OCI-LY1 (cell line): ENCODE data around the gene SENP2.
"Not testable (repeated sequence)": the region's sequence is repeated elsewhere in the genome, so short reads cannot be mapped to it uniquely, and the experiment has no call there.

Experiments
- H2AFZ ChIP-seq: fragments of 200-600 bp; sonication (generic), shearing (Covaris generic); 2 replicates; pipeline ENCODE4 v1.6.0; 2014; ENCODE audit warnings: antibody characterized with exemption, mild to moderate bottlenecking, low read length
- H3F3A ChIP-seq: fragments of 200-600 bp; sonication (generic), shearing (Covaris generic); 2 replicates; pipeline ENCODE4 v1.6.0; 2014; ENCODE audit warnings: mild to moderate bottlenecking, antibody characterized with exemption, low read length, moderate library complexity; ENCODE audit not compliant: insufficient read depth
- H3K27ac ChIP-seq: fragments of 200-600 bp; sonication (generic); 2 replicates; pipeline ENCODE4 v1.5.1; 2014; ENCODE audit warnings: low read length, mixed run types, mild to moderate bottlenecking, low read depth; ENCODE audit not compliant: poor library complexity, severe bottlenecking
- H3K27me3 ChIP-seq: fragments of 200-600 bp; sonication (generic); 2 replicates; pipeline ENCODE4 v1.6.0; 2014; ENCODE audit warnings: antibody characterized with exemption, mild to moderate bottlenecking, low read length, moderate library complexity; ENCODE audit not compliant: insufficient read depth
- H3K36me3 ChIP-seq: fragments of 200-600 bp; sonication (generic); 2 replicates; pipeline ENCODE4 v1.6.1; 2014; ENCODE audit warnings: mild to moderate bottlenecking, antibody characterized with exemption, low read length, moderate library complexity, mixed read lengths; ENCODE audit not compliant: insufficient read depth
- H3K4me1 ChIP-seq: fragments of 200-600 bp; sonication (generic); 2 replicates; pipeline ENCODE4 v1.5.1; 2014; ENCODE audit warnings: mild to moderate bottlenecking, low read length, moderate library complexity; ENCODE audit not compliant: insufficient read depth, severe bottlenecking
- H3K4me2 ChIP-seq: fragments of 200-600 bp; sonication (generic), shearing (Covaris generic); 2 replicates; pipeline ENCODE4 v1.6.1; 2014; ENCODE audit warnings: low read length
- H3K4me3 ChIP-seq: fragments of 200-600 bp; sonication (generic); 2 replicates; pipeline ENCODE4 v1.5.1; 2014; ENCODE audit warnings: low read length, low read depth, mild to moderate bottlenecking, mixed read lengths; ENCODE audit not compliant: poor library complexity, severe bottlenecking
- H3K79me2 ChIP-seq: fragments of 200-600 bp; shearing (Covaris generic); 2 replicates; pipeline ENCODE4 v1.6.1; 2016; ENCODE audit warnings: mixed run types, low read length, mixed read lengths; ENCODE audit not compliant: insufficient read depth
- H3K9ac ChIP-seq: fragments of 200-600 bp; sonication (generic), shearing (Covaris generic); 2 replicates; pipeline ENCODE4 v1.6.1; 2014; ENCODE audit warnings: mild to moderate bottlenecking, low read length, mixed read lengths
- H3K9me2 ChIP-seq: fragments of 200-600 bp; sonication (generic), shearing (Covaris generic); 2 replicates; pipeline ENCODE4 v1.6.1; 2014; ENCODE audit warnings: low read depth, mild to moderate bottlenecking, low read length, mixed read lengths
- H3K9me3 ChIP-seq: fragments of 200-600 bp; shearing (Covaris generic); 2 replicates; pipeline ENCODE4 v1.6.1; 2014; ENCODE audit warnings: low read length, mixed read lengths
- H4K20me1 ChIP-seq: fragments of 200-600 bp; sonication (generic), shearing (Covaris generic); 2 replicates; pipeline ENCODE4 v1.6.0; 2016; ENCODE audit warnings: mild to moderate bottlenecking, low read length; ENCODE audit not compliant: insufficient read depth
- CTCF ChIP-seq: fragments of 200-600 bp; sonication (generic), shearing (Covaris generic); IDR thresholded peaks from 2 replicates; pipeline ENCODE4 v1.5.1; 2017; ENCODE audit warnings: mild to moderate bottlenecking, antibody characterized with exemption, low read length, moderate library complexity, mixed read lengths
- EZH2 ChIP-seq: fragments of 200-600 bp; sonication (generic), shearing (Covaris generic); IDR thresholded peaks from 2 replicates; pipeline ENCODE4 v1.8.0; 2017; ENCODE audit warnings: borderline replicate concordance, mixed run types, mild to moderate bottlenecking, antibody characterized with exemption, low read length, moderate library complexity, mixed read lengths

Gene SENP2

DNA sequence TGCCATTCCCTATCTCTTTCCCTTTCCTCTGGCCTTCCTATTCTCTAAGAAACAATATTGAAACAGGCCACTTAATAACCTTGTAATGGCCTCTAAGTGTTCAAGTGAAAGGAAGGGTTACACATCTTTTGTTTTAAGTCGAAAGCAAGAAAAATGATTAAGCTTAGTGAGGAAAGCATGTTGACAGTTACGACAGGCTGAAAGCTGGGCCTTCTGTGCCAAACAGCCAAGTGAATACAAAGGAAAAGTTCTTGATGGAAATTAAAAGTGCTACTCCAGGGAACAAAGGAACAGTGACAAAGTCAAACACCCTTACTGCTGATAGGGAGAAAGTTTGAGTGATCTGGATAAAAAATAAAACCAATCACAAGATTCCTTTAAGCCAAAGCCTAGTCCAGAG is 54.2 kb downstream of the SENP2 start:
- H3K79me2 ChIP-seq = no peaks in the 10 kb centered on the region
- no peak overlapping the region for H2AFZ ChIP-seq
- H4K20me1 ChIP-seq = no peaks in the 10 kb centered on the region
- no peak overlapping the region for H3K9ac ChIP-seq
- H3K4me1 ChIP-seq = no peaks in the 10 kb centered on the region
- no peak overlapping the region for H3K4me3 ChIP-seq
- H3K9me3 ChIP-seq = no peaks in the 10 kb centered on the region
- no peak overlapping the region for H3K27ac ChIP-seq
- no peaks in the 10 kb centered on the region for H3F3A ChIP-seq
- no peak for TF ChIP-seq CTCF
- no peak for TF ChIP-seq EZH2
- H3K27me3 ChIP-seq = no peaks in the 10 kb centered on the region
- H3K9me2 ChIP-seq = no peaks in the 10 kb centered on the region
- no peak overlapping the region for H3K4me2 ChIP-seq
- no peaks in the 10 kb centered on the region for H3K36me3 ChIP-seq

DNA sequence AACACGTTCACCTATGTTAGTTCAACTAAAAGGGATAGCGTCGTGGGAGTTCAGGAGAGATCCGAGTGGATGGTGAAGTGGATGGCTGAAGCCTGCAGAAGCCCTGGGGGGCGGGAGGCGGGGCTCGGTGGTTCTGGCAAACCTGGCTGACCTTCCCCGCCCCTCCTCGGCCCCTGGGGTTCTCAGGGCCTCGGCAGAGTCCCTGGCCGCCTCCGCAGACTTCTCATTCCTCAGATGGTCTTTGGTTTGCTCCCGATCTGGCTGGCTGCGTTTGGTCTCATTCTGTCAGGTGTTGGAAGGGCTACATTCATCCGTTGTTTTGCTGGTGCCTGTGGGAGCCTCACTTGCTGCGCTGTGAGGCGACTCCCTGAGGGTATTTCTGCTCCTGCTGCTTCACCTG is 59.1 kb downstream of the SENP2 start:
- not testable (repeated sequence) for H3K79me2 ChIP-seq, H3K4me3 ChIP-seq, H3K27me3 ChIP-seq, H3K4me1 ChIP-seq, H3K36me3 ChIP-seq, H3K9me3 ChIP-seq, H3F3A ChIP-seq, H3K9me2 ChIP-seq, H2AFZ ChIP-seq, H3K27ac ChIP-seq, H4K20me1 ChIP-seq, H3K9ac ChIP-seq, H3K4me2 ChIP-seq

- no peak overlapping the region for H3K4me2 ChIP-seq
Observed at GRCh38 chr3:185645596-185646381, 59.7 kb downstream of the SENP2 start.

More at GRCh38 chr3:185645596-185646381, 59.7 kb downstream of the SENP2 start:
- Histone ChIP-seq H4K20me1 (no peaks in the 10 kb centered on the region), H3K4me3 (no peak overlapping the region), H3K36me3 (no peaks in the 10 kb centered on the region), H3K9me3 (no peaks in the 10 kb centered on the region), H3K79me2 (no peaks in the 10 kb centered on the region), H3K27me3 (no peaks in the 10 kb centered on the region; the same call in 1 of the 2 replicates), H3K4me1 (peaks cover 4% of the 10 kb centered on the region), H2AFZ (no peak overlapping the region), H3K9ac (no peak overlapping the region), H3K9me2 (no peaks in the 10 kb centered on the region), H3F3A (no peaks in the 10 kb centered on the region), H3K27ac (no peak overlapping the region)
- TF ChIP-seq CTCF = no peak
- no peak for TF ChIP-seq EZH2
